HG02759 (cell line): ENCODE results near the gene SCGB1D4.

ENCODE experiments used
- ATAC-seq: cut with Tn5 transposase; IDR thresholded peaks from one replicate; pipeline ENCODE4 v1.9.1; 2021; ENCODE audit warnings: mild to moderate bottlenecking, moderate library complexity; ENCODE audit not compliant: unreplicated experiment

Gene SCGB1D4

GRCh38 chr11:62280452-62280851 is 18.4 kb downstream of the SCGB1D4 start:
- ATAC-seq = no peak

GRCh38 chr11:62273789-62274275 is 25.0 kb downstream of the SCGB1D4 start:
- ATAC-seq = no peak

- ATAC-seq = no peak
Measured at GRCh38 chr11:62273284-62273683, 25.6 kb downstream of the SCGB1D4 start.

- ATAC-seq = no peak
Measured at GRCh38 chr11:62269654-62270278, 29.1 kb downstream of the SCGB1D4 start, which contains the start of gene SCGB2A2. Gene SCGB2A2 (plus strand): TSS chr11:62270158. CDS start chr11:62270217, 59 bp downstream.

- ATAC-seq = no peak
Measured at GRCh38 chr11:62267576-62267975, 31.3 kb downstream of the SCGB1D4 start.

GRCh38 chr11:62267050-62267449 is 31.8 kb downstream of the SCGB1D4 start:
- ATAC-seq = no peak

- ATAC-seq = no peak
Measured at GRCh38 chr11:62266558-62266957, 32.3 kb downstream of the SCGB1D4 start.

GRCh38 chr11:62264004-62264403 is 34.9 kb downstream of the SCGB1D4 start:
- no peak for ATAC-seq

- no peak for ATAC-seq
Measured at GRCh38 chr11:62260261-62260953, 38.5 kb downstream of the SCGB1D4 start.

GRCh38 chr11:62256281-62256680 is 42.6 kb downstream of the SCGB1D4 start:
- ATAC-seq = no peak

GRCh38 chr11:62253999-62254542 is 44.8 kb downstream of the SCGB1D4 start:
- no peak for ATAC-seq

GRCh38 chr11:62251698-62252097 is 47.2 kb downstream of the SCGB1D4 start:
- no peak for ATAC-seq
